GM23338 (cell line): ENCODE measurements around the gene AR. TPM values are rescaled to one million over a fixed set of nuclear protein-coding genes. Genes with fewer than 3 reads are reported as not detected.

ENCODE experiments used
- ATAC-seq: fragments of 200-7000 bp; cut with Tn5 transposase; 3 replicates; pipeline ENCODE4 v1.9.1; 2020
- DNase-seq: peaks from one replicate; pipeline ENCODE4 v3.0.0-alpha.2; 2015; ENCODE audit warnings: low spot score
- H2AFZ ChIP-seq: fragments of 200-600 bp; sonication (generic); 2 replicates; pipeline ENCODE4 v1.8.0; 2016; ENCODE audit warnings: antibody characterized with exemption, mild to moderate bottlenecking, moderate library complexity
- H3F3A ChIP-seq: fragments of 200-600 bp; sonication (generic); replicated peaks from 2 replicates; pipeline ENCODE4 v1.8.0; 2017; ENCODE audit warnings: antibody characterized with exemption, mixed run types, low read depth
- H3K27ac ChIP-seq: fragments of 200-600 bp; sonication (generic); 2 replicates; pipeline ENCODE4 v1.6.1; 2016; ENCODE audit warnings: low read depth
- H3K27me3 ChIP-seq: fragments of 200-600 bp; sonication (generic); 2 replicates; pipeline ENCODE4 v1.8.0; 2016; ENCODE audit warnings: mild to moderate bottlenecking, mixed run types, moderate library complexity; ENCODE audit not compliant: insufficient read depth
- H3K36me3 ChIP-seq: fragments of 200-600 bp; sonication (generic); 2 replicates; pipeline ENCODE4 v1.8.0; 2016; ENCODE audit warnings: mild to moderate bottlenecking; ENCODE audit not compliant: insufficient read depth
- H3K4me1 ChIP-seq: fragments of 200-600 bp; sonication (generic); 2 replicates; pipeline ENCODE4 v1.8.0; 2016; ENCODE audit warnings: mild to moderate bottlenecking, moderate library complexity; ENCODE audit not compliant: insufficient read depth
- H3K4me2 ChIP-seq: fragments of 200-600 bp; sonication (generic); 2 replicates; pipeline ENCODE4 v1.7.1; 2017; ENCODE audit warnings: mixed run types
- H3K4me3 ChIP-seq: fragments of 200-600 bp; sonication (generic); 2 replicates; pipeline ENCODE4 v1.6.1; 2016; ENCODE audit warnings: mixed run types
- H3K79me2 ChIP-seq: fragments of 200-600 bp; sonication (generic); replicated peaks from 2 replicates; pipeline ENCODE4 v1.8.0; 2017; ENCODE audit warnings: mild to moderate bottlenecking; ENCODE audit not compliant: insufficient read depth
- H3K9me2 ChIP-seq: fragments of 200-600 bp; sonication (generic); 2 replicates; pipeline ENCODE4 v1.8.0; 2017; ENCODE audit not compliant: insufficient read depth
- H4K20me1 ChIP-seq: fragments of 200-600 bp; sonication (generic); replicated peaks from 2 replicates; pipeline ENCODE4 v1.8.0; 2017; ENCODE audit warnings: mild to moderate bottlenecking; ENCODE audit not compliant: insufficient read depth
- H3K27ac Mint-ChIP-seq: 2 replicates; pipeline ENCODE4 v1.8.0; 2020; ENCODE audit warnings: inconsistent platforms, mild to moderate bottlenecking, moderate library complexity, mixed read lengths
- H3K27me3 Mint-ChIP-seq: 3 replicates; pipeline ENCODE4 v1.8.0; 2022; ENCODE audit warnings: low read depth, mild to moderate bottlenecking, moderate library complexity, mixed read lengths, inconsistent platforms; ENCODE audit not compliant: insufficient read depth, poor library complexity
- H3K36me3 Mint-ChIP-seq: 3 replicates; pipeline ENCODE4 v1.8.0; 2021; ENCODE audit warnings: low read depth, mild to moderate bottlenecking, inconsistent platforms, moderate library complexity, mixed read lengths
- H3K4me1 Mint-ChIP-seq: 3 replicates; pipeline ENCODE4 v1.8.0; 2020; ENCODE audit warnings: mild to moderate bottlenecking, inconsistent platforms, mixed read lengths
- H3K4me3 Mint-ChIP-seq: 3 replicates; pipeline ENCODE4 v1.8.0; 2021; ENCODE audit warnings: moderate library complexity, mild to moderate bottlenecking, inconsistent platforms, mixed read lengths
- H3K9me3 Mint-ChIP-seq: 3 replicates; pipeline ENCODE4 v1.8.0; 2020; ENCODE audit warnings: moderate library complexity, mild to moderate bottlenecking, inconsistent platforms, mixed read lengths
- CREB1 ChIP-seq: fragments of 250-450 bp; sonication (Bioruptor Pico); IDR thresholded peaks from 2 replicates; pipeline ENCODE4 v1.5.0; 2020; ENCODE audit warnings: low read depth, mild to moderate bottlenecking, moderate library complexity
- EZH2 ChIP-seq: fragments of 200-600 bp; sonication (generic); IDR thresholded peaks from one replicate; pipeline ENCODE4 v1.8.0; 2017; ENCODE audit warnings: antibody characterized with exemption, mild to moderate bottlenecking, low read depth; ENCODE audit not compliant: unreplicated experiment
- EZH2phosphoT487 ChIP-seq: fragments of 200-600 bp; sonication (generic); IDR thresholded peaks from one replicate; pipeline ENCODE4 v1.8.1; 2018; ENCODE audit warnings: antibody characterized with exemption; ENCODE audit not compliant: unreplicated experiment
- NANOG ChIP-seq: IDR thresholded peaks from 2 replicates; pipeline ENCODE4 v1.6.1; 2016; ENCODE audit warnings: antibody characterized with exemption, borderline replicate concordance
- ZNF114 ChIP-seq: fragments of 250-450 bp; sonication (Bioruptor Pico); IDR thresholded peaks from 2 replicates; pipeline ENCODE4 v1.5.0; 2020; ENCODE audit warnings: mild to moderate bottlenecking, moderate library complexity
- polyA plus RNA-seq: library from polyadenylated mRNA; unstranded; fragments of >200 nt; fragmentation: Nextera tagmentation; extraction: Ambion mirVana; gene quantifications from 2 replicates; pipeline ENCODE4 v1.2.1, GENCODE V29; 2016
- total RNA-seq: library from RNA; depleted of rRNA; stranded (reverse); fragments of >200 nt; shearing (Covaris generic); gene quantifications from 2 replicates; pipeline ENCODE4 v1.2.3, GENCODE V29; 2014
- TF ChIP-seq, protein P1 (sequence below): IDR thresholded peaks from 2 replicates; pipeline ENCODE4 v1.6.1; 2016; ENCODE audit warnings: antibody characterized with exemption
- TF ChIP-seq, protein P2 (sequence below): fragments of 250-450 bp; sonication (Bioruptor Pico); IDR thresholded peaks from 2 replicates; pipeline ENCODE4 v1.5.0; 2020; ENCODE audit warnings: mild to moderate bottlenecking, moderate library complexity

Gene AR
- total and polyA plus RNA-seq, 2 experiments from 2014 or later, result 11.2 to 13.3 TPM

- TF ChIP-seq EZH2, result no peak
- no peak for TF ChIP-seq ZNF114
- TF ChIP-seq EZH2phosphoT487, result no peak
Observed at GRCh38 chrX:67523932-67524331, 19.9 kb upstream of the AR start (continued).

DNA sequence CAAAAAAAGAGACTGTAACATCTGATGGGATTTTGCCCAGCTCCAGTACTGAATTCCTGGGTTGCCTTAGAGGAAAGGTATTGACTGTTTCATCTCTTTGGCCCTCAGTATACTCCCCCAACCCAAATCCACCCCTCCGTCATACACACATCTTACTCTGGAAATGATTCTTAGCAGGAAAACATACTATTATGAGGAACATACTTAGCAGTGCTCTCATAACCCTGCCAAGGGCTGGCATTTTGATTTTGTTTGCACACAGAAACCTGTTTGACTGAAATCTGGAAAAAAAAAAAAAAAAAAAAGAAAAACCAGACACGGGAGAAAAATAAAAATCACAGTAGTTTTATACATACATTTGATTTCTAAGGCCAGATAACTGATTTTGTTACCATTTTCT lies 19.4 kb upstream of the AR start:
- no peak for ATAC-seq
- H3K4me1 Mint-ChIP-seq, result peaks cover 17% of the 10 kb centered on the region
- no peaks in the 10 kb centered on the region for H3K27me3 ChIP-seq

More for the DNA sequence above, 19.4 kb upstream of the AR start:
- Histone ChIP-seq H3K9me2 (no peaks in the 10 kb centered on the region), H4K20me1 (no peaks in the 10 kb centered on the region), H3K27ac (no peak overlapping the region), H2AFZ (no peak overlapping the region), H3F3A (no peaks in the 10 kb centered on the region), H3K79me2 (no peaks in the 10 kb centered on the region), H3K4me2 (no peak overlapping the region), H3K36me3 (no peaks in the 10 kb centered on the region), H3K4me1 (no peaks in the 10 kb centered on the region), H3K4me3 (no peak overlapping the region)
- no peak for TF ChIP-seq ZNF114
- TF ChIP-seq, protein P1, sequence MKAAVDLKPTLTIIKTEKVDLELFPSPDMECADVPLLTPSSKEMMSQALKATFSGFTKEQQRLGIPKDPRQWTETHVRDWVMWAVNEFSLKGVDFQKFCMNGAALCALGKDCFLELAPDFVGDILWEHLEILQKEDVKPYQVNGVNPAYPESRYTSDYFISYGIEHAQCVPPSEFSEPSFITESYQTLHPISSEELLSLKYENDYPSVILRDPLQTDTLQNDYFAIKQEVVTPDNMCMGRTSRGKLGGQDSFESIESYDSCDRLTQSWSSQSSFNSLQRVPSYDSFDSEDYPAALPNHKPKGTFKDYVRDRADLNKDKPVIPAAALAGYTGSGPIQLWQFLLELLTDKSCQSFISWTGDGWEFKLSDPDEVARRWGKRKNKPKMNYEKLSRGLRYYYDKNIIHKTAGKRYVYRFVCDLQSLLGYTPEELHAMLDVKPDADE, result no peak
- TF ChIP-seq CREB1 (CRISPR knock-in tag), result no peak
- TF ChIP-seq NANOG, result no peak
- TF ChIP-seq, protein P2, sequence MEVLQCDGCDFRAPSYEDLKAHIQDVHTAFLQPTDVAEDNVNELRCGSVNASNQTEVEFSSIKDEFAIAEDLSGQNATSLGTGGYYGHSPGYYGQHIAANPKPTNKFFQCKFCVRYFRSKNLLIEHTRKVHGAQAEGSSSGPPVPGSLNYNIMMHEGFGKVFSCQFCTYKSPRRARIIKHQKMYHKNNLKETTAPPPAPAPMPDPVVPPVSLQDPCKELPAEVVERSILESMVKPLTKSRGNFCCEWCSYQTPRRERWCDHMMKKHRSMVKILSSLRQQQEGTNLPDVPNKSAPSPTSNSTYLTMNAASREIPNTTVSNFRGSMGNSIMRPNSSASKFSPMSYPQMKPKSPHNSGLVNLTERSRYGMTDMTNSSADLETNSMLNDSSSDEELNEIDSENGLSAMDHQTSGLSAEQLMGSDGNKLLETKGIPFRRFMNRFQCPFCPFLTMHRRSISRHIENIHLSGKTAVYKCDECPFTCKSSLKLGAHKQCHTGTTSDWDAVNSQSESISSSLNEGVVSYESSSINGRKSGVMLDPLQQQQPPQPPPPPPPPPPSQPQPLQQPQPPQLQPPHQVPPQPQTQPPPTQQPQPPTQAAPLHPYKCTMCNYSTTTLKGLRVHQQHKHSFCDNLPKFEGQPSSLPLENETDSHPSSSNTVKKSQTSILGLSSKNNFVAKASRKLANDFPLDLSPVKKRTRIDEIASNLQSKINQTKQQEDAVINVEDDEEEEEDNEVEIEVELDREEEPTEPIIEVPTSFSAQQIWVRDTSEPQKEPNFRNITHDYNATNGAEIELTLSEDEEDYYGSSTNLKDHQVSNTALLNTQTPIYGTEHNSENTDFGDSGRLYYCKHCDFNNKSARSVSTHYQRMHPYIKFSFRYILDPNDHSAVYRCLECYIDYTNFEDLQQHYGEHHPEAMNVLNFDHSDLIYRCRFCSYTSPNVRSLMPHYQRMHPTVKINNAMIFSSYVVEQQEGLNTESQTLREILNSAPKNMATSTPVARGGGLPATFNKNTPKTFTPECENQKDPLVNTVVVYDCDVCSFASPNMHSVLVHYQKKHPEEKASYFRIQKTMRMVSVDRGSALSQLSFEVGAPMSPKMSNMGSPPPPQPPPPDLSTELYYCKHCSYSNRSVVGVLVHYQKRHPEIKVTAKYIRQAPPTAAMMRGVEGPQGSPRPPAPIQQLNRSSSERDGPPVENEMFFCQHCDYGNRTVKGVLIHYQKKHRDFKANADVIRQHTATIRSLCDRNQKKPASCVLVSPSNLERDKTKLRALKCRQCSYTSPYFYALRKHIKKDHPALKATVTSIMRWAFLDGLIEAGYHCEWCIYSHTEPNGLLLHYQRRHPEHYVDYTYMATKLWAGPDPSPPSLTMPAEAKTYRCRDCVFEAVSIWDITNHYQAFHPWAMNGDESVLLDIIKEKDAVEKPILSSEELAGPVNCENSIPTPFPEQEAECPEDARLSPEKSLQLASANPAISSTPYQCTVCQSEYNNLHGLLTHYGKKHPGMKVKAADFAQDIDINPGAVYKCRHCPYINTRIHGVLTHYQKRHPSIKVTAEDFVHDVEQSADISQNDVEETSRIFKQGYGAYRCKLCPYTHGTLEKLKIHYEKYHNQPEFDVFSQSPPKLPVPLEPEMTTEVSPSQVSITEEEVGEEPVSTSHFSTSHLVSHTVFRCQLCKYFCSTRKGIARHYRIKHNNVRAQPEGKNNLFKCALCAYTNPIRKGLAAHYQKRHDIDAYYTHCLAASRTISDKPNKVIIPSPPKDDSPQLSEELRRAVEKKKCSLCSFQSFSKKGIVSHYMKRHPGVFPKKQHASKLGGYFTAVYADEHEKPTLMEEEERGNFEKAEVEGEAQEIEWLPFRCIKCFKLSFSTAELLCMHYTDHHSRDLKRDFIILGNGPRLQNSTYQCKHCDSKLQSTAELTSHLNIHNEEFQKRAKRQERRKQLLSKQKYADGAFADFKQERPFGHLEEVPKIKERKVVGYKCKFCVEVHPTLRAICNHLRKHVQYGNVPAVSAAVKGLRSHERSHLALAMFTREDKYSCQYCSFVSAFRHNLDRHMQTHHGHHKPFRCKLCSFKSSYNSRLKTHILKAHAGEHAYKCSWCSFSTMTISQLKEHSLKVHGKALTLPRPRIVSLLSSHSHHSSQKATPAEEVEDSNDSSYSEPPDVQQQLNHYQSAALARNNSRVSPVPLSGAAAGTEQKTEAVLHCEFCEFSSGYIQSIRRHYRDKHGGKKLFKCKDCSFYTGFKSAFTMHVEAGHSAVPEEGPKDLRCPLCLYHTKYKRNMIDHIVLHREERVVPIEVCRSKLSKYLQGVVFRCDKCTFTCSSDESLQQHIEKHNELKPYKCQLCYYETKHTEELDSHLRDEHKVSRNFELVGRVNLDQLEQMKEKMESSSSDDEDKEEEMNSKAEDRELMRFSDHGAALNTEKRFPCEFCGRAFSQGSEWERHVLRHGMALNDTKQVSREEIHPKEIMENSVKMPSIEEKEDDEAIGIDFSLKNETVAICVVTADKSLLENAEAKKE, result no peak
- no peaks in the 10 kb centered on the region for H3K27me3 Mint-ChIP-seq
- DNase-seq, result no peak
- no peak overlapping the region for H3K4me3 Mint-ChIP-seq
- no peak overlapping the region for H3K27ac Mint-ChIP-seq
- H3K36me3 Mint-ChIP-seq, result no peaks in the 10 kb centered on the region
- H3K9me3 Mint-ChIP-seq, result no peaks in the 10 kb centered on the region
